ENCODE measurements around the gene KRTAP12-3.

Gene KRTAP12-3

GRCh38 chr21:44612029-44612486 is 45.7 kb upstream of the KRTAP12-3 start, which contains the start of gene KRTAP10-8:
Gene KRTAP10-8 (plus strand): TSS chr21:44612079. CDS start chr21:44612101, 22 bp downstream.
- Histone ChIP-seq H3K27me3 (ENCODE audit: insufficient read depth, poor library complexity, severe bottlenecking) (no peaks in the 10 kb centered on the region), H3K27ac (replicated peaks) (no peak within 1 kb of the TSS), H3K4me3 (replicated peaks; ENCODE audit: insufficient read depth, low read length) (no peak within 1 kb of the TSS)
- TF ChIP-seq SPI1 (IDR thresholded peaks at IDR 0.05; ENCODE audit: borderline replicate concordance, low read depth): no peak
- TF ChIP-seq REST (IDR thresholded peaks at IDR 0.05; ENCODE audit: insufficient replicate concordance, low read depth): no peak
- no peak for TF ChIP-seq GABPA (IDR thresholded peaks at IDR 0.05; ENCODE audit: low read depth)
- no peak for TF ChIP-seq POLR2AphosphoS5 (IDR thresholded peaks at IDR 0.05; ENCODE audit: low read depth)
- no peak for TF ChIP-seq CTCF (IDR thresholded peaks at IDR 0.05; ENCODE audit: insufficient read depth, low read length)
- no peak for DNase-seq (ENCODE audit: low read depth in 1 of 2, low spot score in 1 of 2)

GRCh38 chr21:44612669-44613229 is 45.0 kb upstream of the KRTAP12-3 start:
- no peak for DNase-seq (ENCODE audit: low read depth in 1 of 2, low spot score in 1 of 2)
- TF ChIP-seq REST (IDR thresholded peaks at IDR 0.05; ENCODE audit: insufficient replicate concordance, low read depth) (no peak), POLR2AphosphoS5 (IDR thresholded peaks at IDR 0.05; ENCODE audit: low read depth) (no peak), GABPA (IDR thresholded peaks at IDR 0.05; ENCODE audit: low read depth) (no peak), SPI1 (IDR thresholded peaks at IDR 0.05; ENCODE audit: borderline replicate concordance, low read depth) (no peak), CTCF (IDR thresholded peaks at IDR 0.05; ENCODE audit: insufficient read depth, low read length) (no peak)
- Histone ChIP-seq H3K27me3 (ENCODE audit: insufficient read depth, poor library complexity, severe bottlenecking) (no peaks in the 10 kb centered on the region), H3K27ac (replicated peaks) (no peak overlapping the region), H3K4me3 (replicated peaks; ENCODE audit: insufficient read depth, low read length) (no peak overlapping the region)

GRCh38 chr21:44613386-44614155 is 44.2 kb upstream of the KRTAP12-3 start:
- DNase-seq (ENCODE audit: low read depth in 1 of 2, low spot score in 1 of 2): no peak
- Histone ChIP-seq H3K27ac (replicated peaks) (no peak overlapping the region), H3K27me3 (ENCODE audit: insufficient read depth, poor library complexity, severe bottlenecking) (no peaks in the 10 kb centered on the region), H3K4me3 (replicated peaks; ENCODE audit: insufficient read depth, low read length) (no peak overlapping the region)
- no peak for TF ChIP-seq POLR2AphosphoS5 (IDR thresholded peaks at IDR 0.05; ENCODE audit: low read depth)
- no peak for TF ChIP-seq REST (IDR thresholded peaks at IDR 0.05; ENCODE audit: insufficient replicate concordance, low read depth)
- TF ChIP-seq GABPA (IDR thresholded peaks at IDR 0.05; ENCODE audit: low read depth): no peak
- no peak for TF ChIP-seq CTCF (IDR thresholded peaks at IDR 0.05; ENCODE audit: insufficient read depth, low read length)
- TF ChIP-seq SPI1 (IDR thresholded peaks at IDR 0.05; ENCODE audit: borderline replicate concordance, low read depth): no peak

All from HL-60 (cell line).